Erythroblast (primary cell): ENCODE measurements around the gene MYCBP2.
"Not testable (repeated sequence)": the region's sequence is repeated elsewhere in the genome, so short reads cannot be mapped to it uniquely, and the experiment has no call there.

Experiments
- DNase-seq, 2 experiments: peaks; one replicate each; lab custom pipeline; 2025; lab: John Stamatoyannopoulos, UW
- GATA1 ChIP-seq: IDR thresholded peaks from 2 replicates; pipeline ENCODE4 v1.6.1; 2011; ENCODE audit warnings: low read depth, mild to moderate bottlenecking, control low read depth, low read length, moderate library complexity
- POLR2A ChIP-seq: IDR thresholded peaks from 2 replicates; pipeline ENCODE4 v1.6.1; 2011; ENCODE audit warnings: mild to moderate bottlenecking, low read length

The MYCBP2 gene

GRCh38 chr13:77353995-77354394, 27.1 kb upstream of the MYCBP2 start:
- no peak for TF ChIP-seq POLR2A
- no peak for TF ChIP-seq GATA1
- DNase-seq = no peak

- TF ChIP-seq POLR2A (no peak), GATA1 (no peak)
- DNase-seq = no peak
Observed at GRCh38 chr13:77351315-77351714, 24.4 kb upstream of the MYCBP2 start.

GRCh38 chr13:77350811-77351210, 23.9 kb upstream of the MYCBP2 start:
- DNase-seq = no peak
- TF ChIP-seq POLR2A (no peak), GATA1 (no peak)

- no peak for DNase-seq
- TF ChIP-seq POLR2A (no peak), GATA1 (no peak)
Observed at GRCh38 chr13:77349365-77349764, 22.5 kb upstream of the MYCBP2 start.

GRCh38 chr13:77347351-77347750, 20.5 kb upstream of the MYCBP2 start:
- DNase-seq = not testable (repeated sequence)

- no peak for DNase-seq
- TF ChIP-seq GATA1 = no peak
- no peak for TF ChIP-seq POLR2A
Observed at GRCh38 chr13:77345150-77345780, 18.4 kb upstream of the MYCBP2 start.

- TF ChIP-seq GATA1 = no peak
- no peak for DNase-seq
Observed at GRCh38 chr13:77343841-77344240, 16.9 kb upstream of the MYCBP2 start.

- DNase-seq = no peak
- TF ChIP-seq POLR2A (no peak), GATA1 (no peak)
Observed at GRCh38 chr13:77339408-77339807, 12.5 kb upstream of the MYCBP2 start.

GRCh38 chr13:77338961-77339401, 12.1 kb upstream of the MYCBP2 start:
- DNase-seq = no peak

GRCh38 chr13:77338329-77338728, 11.4 kb upstream of the MYCBP2 start:
- TF ChIP-seq POLR2A = no peak
- TF ChIP-seq GATA1 = no peak
- no peak for DNase-seq

More at GRCh38 chr13:77338961-77339401, 12.1 kb upstream of the MYCBP2 start:
- no peak for TF ChIP-seq GATA1
- no peak for TF ChIP-seq POLR2A

- TF ChIP-seq POLR2A (no peak), GATA1 (no peak)
- no peak for DNase-seq
Observed at GRCh38 chr13:77337159-77337558, 10.3 kb upstream of the MYCBP2 start.

GRCh38 chr13:77335543-77335942, 8.6 kb upstream of the MYCBP2 start:
- TF ChIP-seq POLR2A (no peak), GATA1 (no peak)
- DNase-seq = peak in 1 of 2 experiments; percentile 3

- TF ChIP-seq GATA1 (no peak), POLR2A (no peak)
- no peak for DNase-seq
Observed at GRCh38 chr13:77333594-77333993, 6.7 kb upstream of the MYCBP2 start.

- DNase-seq = no peak
- TF ChIP-seq GATA1 (no peak), POLR2A (no peak)
Observed at GRCh38 chr13:77331421-77331820, 4.5 kb upstream of the MYCBP2 start.

- no peak for DNase-seq
Observed at GRCh38 chr13:77329911-77330584, 3.2 kb upstream of the MYCBP2 start.

More at GRCh38 chr13:77329911-77330584, 3.2 kb upstream of the MYCBP2 start:
- no peak for TF ChIP-seq POLR2A
- TF ChIP-seq GATA1 = no peak
